ENCODE measurements around the gene UPB1. TPM values are rescaled to one million over a fixed set of nuclear protein-coding genes. Genes with fewer than 3 reads are reported as not detected.

The UPB1 gene
- total and polyA plus RNA-seq, 2 experiments from 2014 or later = 0.13 TPM; not detected in 1

DNA sequence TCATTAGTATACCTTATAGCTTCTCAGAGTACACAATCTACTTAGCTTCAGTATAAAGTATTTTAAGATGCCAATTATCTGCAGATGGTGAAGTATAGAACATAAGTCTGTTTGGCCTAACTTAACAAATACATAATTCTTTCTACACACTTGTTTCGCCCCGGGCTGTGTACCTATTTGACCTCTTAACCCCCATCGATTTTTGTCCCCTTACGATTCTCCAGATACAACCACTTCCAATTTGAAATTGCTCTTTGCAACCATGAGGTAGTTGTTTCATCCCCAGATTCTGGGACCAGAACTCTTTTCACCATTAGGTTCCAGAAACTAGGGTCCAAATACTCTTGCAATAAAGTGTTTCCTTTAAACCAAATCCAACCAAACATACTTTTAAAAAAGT is 10.0 kb upstream of the UPB1 start:
- peaks cover 10% of the 10 kb centered on the region; the same call in 2 of the 3 replicates for H3K4me1 Mint-ChIP-seq
- H3K27me3 Mint-ChIP-seq (ENCODE audit: insufficient read depth, low read depth, poor library complexity) = no peaks in the 10 kb centered on the region
- Histone ChIP-seq H3K4me1 (ENCODE audit: insufficient read depth) (0 out of 2 replicates have a peak, but pooled peaks cover 3% of the 10 kb centered on the region), H3K4me2 (no peak overlapping the region), H3K36me3 (ENCODE audit: insufficient read depth) (no peaks in the 10 kb centered on the region), H2AFZ (no peak overlapping the region), H3K27ac (ENCODE audit: low read depth) (no peak overlapping the region), H4K20me1 (replicated peaks; ENCODE audit: insufficient read depth) (no peaks in the 10 kb centered on the region), H3K79me2 (replicated peaks; ENCODE audit: insufficient read depth) (no peaks in the 10 kb centered on the region), H3K9me2 (ENCODE audit: insufficient read depth) (no peaks in the 10 kb centered on the region; the same call in 1 of the 2 replicates), H3K27me3 (ENCODE audit: insufficient read depth) (no peaks in the 10 kb centered on the region), H3K4me3 (no peak overlapping the region), H3F3A (replicated peaks; ENCODE audit: low read depth) (no peaks in the 10 kb centered on the region)
- no peaks in the 10 kb centered on the region for H3K36me3 Mint-ChIP-seq (ENCODE audit: low read depth)
- H3K4me3 Mint-ChIP-seq = no peak overlapping the region
- no peak overlapping the region for H3K27ac Mint-ChIP-seq
- H3K9me3 Mint-ChIP-seq = no peaks in the 10 kb centered on the region
- no peak for DNase-seq (ENCODE audit: low spot score)
- ATAC-seq = no peak
- no peak for TF ChIP-seq STAT1 (IDR thresholded peaks at IDR 0.05; ENCODE audit: unreplicated experiment)
- TF ChIP-seq ZNF462 (CRISPR knock-in tag; IDR thresholded peaks at IDR 0.05) = no peak
- TF ChIP-seq EZH2phosphoT487 (IDR thresholded peaks at IDR 0.05; ENCODE audit: unreplicated experiment) = no peak
- no peak for TF ChIP-seq ZNF331 (CRISPR knock-in tag; IDR thresholded peaks at IDR 0.05; ENCODE audit: low read depth)
- TF ChIP-seq NANOG (IDR thresholded peaks at IDR 0.05; ENCODE audit: borderline replicate concordance) = no peak
- TF ChIP-seq CREB1 (CRISPR knock-in tag; IDR thresholded peaks at IDR 0.05; ENCODE audit: low read depth) = no peak
- TF ChIP-seq ETS1 (IDR thresholded peaks at IDR 0.05) = no peak
- TF ChIP-seq POLR2AphosphoS5 (IDR thresholded peaks at IDR 0.05; ENCODE audit: low read depth) = no peak
